Stimulated activated naive CD8-positive, alpha-beta T cell treated with anti-CD3 and anti-CD28 coated beads, Interleukin-15, amount 100 ng/mL, for 72 hours (primary cell): Measurements from ENCODE around the gene NRXN3.

Experiments
- ATAC-seq: fragments of 150-1000 bp; cut with Tn5 transposase; 2 replicates; pipeline ENCODE4 v1.10.0; 2021; ENCODE audit warnings: mild to moderate bottlenecking, moderate library complexity
- DNase-seq, 2 donors: peaks; one replicate each; pipeline ENCODE4 v3.0.0; 2021 to 2022
- H3K27ac Mint-ChIP-seq, 2 donors: one replicate each; pipeline ENCODE4 v1.8.0; 2022; ENCODE audit warnings: mild to moderate bottlenecking in 2 of 2, mixed read lengths in 2 of 2, moderate library complexity in 2 of 2
- H3K27me3 Mint-ChIP-seq: one replicate; pipeline ENCODE4 v1.8.0; 2022; ENCODE audit warnings: mixed read lengths
- H3K4me1 Mint-ChIP-seq: one replicate; pipeline ENCODE4 v1.8.0; 2022; ENCODE audit warnings: mild to moderate bottlenecking, mixed read lengths
- H3K4me3 Mint-ChIP-seq, 2 donors: one replicate each; pipeline ENCODE4 v1.8.0; 2022; ENCODE audit warnings: mild to moderate bottlenecking in 2 of 2, mixed read lengths in 2 of 2, moderate library complexity in 1 of 2
- H3K9me3 Mint-ChIP-seq, 2 donors: one replicate each; pipeline ENCODE4 v1.8.0; 2022; ENCODE audit warnings: mixed read lengths in 2 of 2

Gene NRXN3

GRCh38 chr14:79502751-79503148 is 1332.6 kb downstream of the NRXN3 start:
- Mint-ChIP-seq H3K4me3 (no peak overlapping the region), H3K27ac (no peak overlapping the region), H3K4me1 (no peaks in the 10 kb centered on the region), H3K9me3 (peaks cover 0 to 13% of the 10 kb centered on the region in 2 donors), H3K27me3 (no peaks in the 10 kb centered on the region)
- ATAC-seq = no peak
- DNase-seq = no peak

GRCh38 chr14:79510659-79511058 is 1340.5 kb downstream of the NRXN3 start:
- Mint-ChIP-seq H3K27ac (no peak overlapping the region), H3K27me3 (no peaks in the 10 kb centered on the region), H3K4me1 (no peaks in the 10 kb centered on the region), H3K4me3 (no peak overlapping the region), H3K9me3 (peaks cover 0 to 7% of the 10 kb centered on the region in 2 donors)
- no peak for DNase-seq
- no peak for ATAC-seq

DNA sequence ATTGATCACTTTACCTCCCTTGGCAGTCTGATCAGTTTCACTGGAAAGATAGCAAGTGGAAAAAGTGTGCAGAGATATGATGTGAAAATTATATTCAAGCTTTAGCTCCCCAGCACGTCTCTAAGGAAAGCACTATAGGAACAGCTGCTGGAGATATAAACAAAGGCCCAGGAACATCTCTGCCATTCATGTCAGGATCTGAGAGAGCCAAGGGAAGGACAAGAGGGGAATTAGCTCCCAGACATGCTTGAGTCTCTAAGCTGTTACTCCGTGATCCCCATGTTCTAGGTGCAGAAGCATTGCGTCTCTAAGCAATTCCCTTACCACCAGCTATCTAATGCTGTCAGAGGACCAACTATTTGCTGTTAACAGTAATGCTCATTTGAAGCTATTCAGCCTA is 1341.0 kb downstream of the NRXN3 start:
- no peak for ATAC-seq
- Mint-ChIP-seq H3K4me1 (no peaks in the 10 kb centered on the region), H3K9me3 (peaks cover 0 to 7% of the 10 kb centered on the region in 2 donors), H3K4me3 (no peak overlapping the region), H3K27ac (no peak overlapping the region), H3K27me3 (no peaks in the 10 kb centered on the region)
- no peak for DNase-seq

DNA sequence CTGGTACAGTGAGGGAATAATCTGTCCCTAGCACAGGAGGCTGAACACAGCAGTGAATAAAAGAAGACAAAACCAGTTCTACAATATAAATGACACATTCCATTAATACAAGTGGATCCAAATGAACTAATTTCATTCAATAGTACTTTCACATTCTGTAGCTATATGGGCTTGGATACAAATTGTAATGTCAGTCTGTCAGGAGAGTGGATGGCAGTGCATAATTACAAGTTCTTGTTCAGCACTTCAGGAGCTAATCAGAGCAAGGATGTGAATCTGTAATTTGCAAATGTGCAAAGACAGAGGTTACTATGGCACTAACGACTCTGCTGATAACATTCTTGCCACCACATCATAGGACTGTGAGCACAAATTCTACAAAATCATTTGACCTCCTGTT is 1343.3 kb downstream of the NRXN3 start:
- peaks cover 0 to 7% of the 10 kb centered on the region in 2 donors for H3K9me3 Mint-ChIP-seq
- no peak overlapping the region for H3K4me3 Mint-ChIP-seq
- ATAC-seq (no peak), DNase-seq (no peak)
- no peaks in the 10 kb centered on the region for H3K27me3 Mint-ChIP-seq
- no peaks in the 10 kb centered on the region for H3K4me1 Mint-ChIP-seq
- H3K27ac Mint-ChIP-seq = no peak overlapping the region

- Mint-ChIP-seq H3K27ac (no peak overlapping the region), H3K27me3 (no peaks in the 10 kb centered on the region), H3K4me3 (no peak overlapping the region), H3K9me3 (peaks cover 0 to 7% of the 10 kb centered on the region in 2 donors), H3K4me1 (no peaks in the 10 kb centered on the region)
- no peak for ATAC-seq
- no peak for DNase-seq
Measured at GRCh38 chr14:79514700-79515099, 1344.5 kb downstream of the NRXN3 start.

GRCh38 chr14:79515158-79515557 is 1345.0 kb downstream of the NRXN3 start:
- no peak overlapping the region for H3K4me3 Mint-ChIP-seq

DNA sequence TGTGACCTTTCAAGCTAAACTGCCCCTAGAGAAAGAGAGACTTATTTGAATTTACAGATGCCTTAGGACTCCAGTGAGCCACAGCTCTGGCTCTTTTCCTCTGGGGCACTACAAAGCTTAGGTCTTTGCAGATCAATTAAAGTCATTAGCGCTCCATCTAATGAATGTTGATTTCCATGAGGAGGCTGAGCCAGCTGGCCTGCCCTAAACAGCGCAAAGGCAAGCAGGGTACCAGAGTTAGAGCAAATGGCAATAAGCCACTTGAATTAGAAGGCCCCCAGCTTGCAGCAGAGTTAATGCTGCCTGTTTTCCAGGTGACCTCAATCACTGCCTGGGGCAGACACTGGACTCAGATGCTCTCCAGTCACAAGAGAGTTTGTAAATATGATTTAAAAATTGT is 1345.8 kb downstream of the NRXN3 start:
- Mint-ChIP-seq H3K4me3 (no peak overlapping the region), H3K4me1 (no peaks in the 10 kb centered on the region), H3K27ac (no peak overlapping the region), H3K27me3 (no peaks in the 10 kb centered on the region), H3K9me3 (peaks cover 0 to 1% of the 10 kb centered on the region in 2 donors)
- no peak for DNase-seq
- no peak for ATAC-seq

More at GRCh38 chr14:79515158-79515557, 1345.0 kb downstream of the NRXN3 start:
- peaks cover 0 to 2% of the 10 kb centered on the region in 2 donors for H3K9me3 Mint-ChIP-seq
- no peaks in the 10 kb centered on the region for H3K27me3 Mint-ChIP-seq
- DNase-seq (no peak), ATAC-seq (no peak)
- H3K27ac Mint-ChIP-seq = no peak overlapping the region
- no peaks in the 10 kb centered on the region for H3K4me1 Mint-ChIP-seq

DNA sequence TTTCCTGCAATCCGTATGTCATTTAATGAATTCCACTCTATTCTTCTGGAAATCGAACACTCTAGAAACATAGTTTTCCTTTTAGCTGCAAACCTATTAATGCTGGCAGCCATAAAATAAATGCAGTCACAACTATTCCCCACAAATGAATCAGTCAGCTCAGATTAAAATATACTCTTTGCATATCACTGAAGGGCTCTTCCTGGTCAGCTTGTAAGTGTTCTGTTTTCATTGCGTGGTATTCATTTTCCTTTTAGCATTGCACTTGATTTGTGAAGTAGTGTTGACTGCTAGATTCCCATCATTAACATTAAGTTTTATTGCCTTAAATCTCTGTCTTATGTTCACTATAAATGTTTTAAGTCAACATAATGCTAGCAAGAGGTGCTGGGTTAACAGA is 1355.2 kb downstream of the NRXN3 start:
- H3K4me1 Mint-ChIP-seq = no peaks in the 10 kb centered on the region

GRCh38 chr14:79528828-79529416 is 1358.7 kb downstream of the NRXN3 start:
- Mint-ChIP-seq H3K4me3 (no peak overlapping the region), H3K27me3 (no peaks in the 10 kb centered on the region), H3K27ac (no peak overlapping the region), H3K4me1 (no peaks in the 10 kb centered on the region), H3K9me3 (peaks cover 0 to 4% of the 10 kb centered on the region in 2 donors)
- DNase-seq (no peak), ATAC-seq (no peak)

More for the DNA sequence above, 1355.2 kb downstream of the NRXN3 start:
- H3K4me3 Mint-ChIP-seq = no peak overlapping the region
- H3K9me3 Mint-ChIP-seq = peaks cover 10 to 12% of the 10 kb centered on the region in 2 donors
- no peak for ATAC-seq
- H3K27me3 Mint-ChIP-seq = no peaks in the 10 kb centered on the region
- H3K27ac Mint-ChIP-seq = no peak overlapping the region
- DNase-seq = no peak

GRCh38 chr14:79530555-79530954 is 1360.4 kb downstream of the NRXN3 start:
- no peaks in the 10 kb centered on the region for H3K27me3 Mint-ChIP-seq
- DNase-seq (no peak), ATAC-seq (no peak)
- no peak overlapping the region for H3K27ac Mint-ChIP-seq
- H3K4me3 Mint-ChIP-seq = no peak overlapping the region
- peaks cover 0 to 4% of the 10 kb centered on the region in 2 donors for H3K9me3 Mint-ChIP-seq
- H3K4me1 Mint-ChIP-seq = no peaks in the 10 kb centered on the region

GRCh38 chr14:79534703-79535353 is 1364.7 kb downstream of the NRXN3 start:
- Mint-ChIP-seq H3K27ac (no peak overlapping the region), H3K4me1 (no peaks in the 10 kb centered on the region), H3K4me3 (no peak overlapping the region), H3K9me3 (peaks cover 9 to 14% of the 10 kb centered on the region in 2 donors), H3K27me3 (no peaks in the 10 kb centered on the region)
- DNase-seq (no peak), ATAC-seq (no peak)

GRCh38 chr14:79540394-79540793 is 1370.2 kb downstream of the NRXN3 start:
- DNase-seq (no peak), ATAC-seq (no peak)
- Mint-ChIP-seq H3K27ac (no peak overlapping the region), H3K4me1 (no peaks in the 10 kb centered on the region), H3K4me3 (no peak overlapping the region), H3K9me3 (peaks cover 4 to 14% of the 10 kb centered on the region in 2 donors), H3K27me3 (no peaks in the 10 kb centered on the region)

DNA sequence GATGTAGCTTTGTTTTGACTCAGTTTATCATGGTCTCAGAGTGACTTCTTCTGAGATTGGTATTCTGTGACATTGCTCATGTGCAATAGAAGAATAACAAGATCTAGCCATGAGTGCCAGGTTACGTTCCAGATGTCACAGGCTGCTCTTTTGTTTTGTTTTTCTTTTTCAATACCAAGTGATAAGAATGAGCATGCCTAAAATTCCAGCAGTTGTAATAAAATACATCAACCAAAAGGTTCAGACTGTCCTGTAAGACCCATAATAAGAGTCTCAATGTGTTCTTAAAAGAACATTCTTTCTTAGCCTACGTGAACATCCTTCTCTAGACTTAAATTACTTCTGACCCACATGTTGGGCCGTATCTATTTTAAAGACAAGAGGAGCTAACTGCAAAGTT is 1371.9 kb downstream of the NRXN3 start:
- peaks cover 0 to under 1% of the 10 kb centered on the region in 2 donors for H3K9me3 Mint-ChIP-seq
- no peaks in the 10 kb centered on the region for H3K4me1 Mint-ChIP-seq
- H3K4me3 Mint-ChIP-seq = no peak overlapping the region
- H3K27ac Mint-ChIP-seq = no peak overlapping the region
- ATAC-seq (no peak), DNase-seq (no peak)
- H3K27me3 Mint-ChIP-seq = no peaks in the 10 kb centered on the region

GRCh38 chr14:79543348-79543747 is 1373.2 kb downstream of the NRXN3 start:
- H3K9me3 Mint-ChIP-seq = peaks cover 7 to 8% of the 10 kb centered on the region in 2 donors
- DNase-seq = no peak
- no peak for ATAC-seq
- no peak overlapping the region for H3K4me3 Mint-ChIP-seq
- no peak overlapping the region for H3K27ac Mint-ChIP-seq
- no peaks in the 10 kb centered on the region for H3K4me1 Mint-ChIP-seq
- H3K27me3 Mint-ChIP-seq = no peaks in the 10 kb centered on the region

- Mint-ChIP-seq H3K27ac (no peak overlapping the region), H3K27me3 (no peaks in the 10 kb centered on the region), H3K4me3 (no peak overlapping the region), H3K9me3 (peaks cover 7 to 8% of the 10 kb centered on the region in 2 donors), H3K4me1 (no peaks in the 10 kb centered on the region)
- DNase-seq = no peak
- no peak for ATAC-seq
Measured at GRCh38 chr14:79543967-79544697, 1374.0 kb downstream of the NRXN3 start.

- H3K27ac Mint-ChIP-seq = no peak overlapping the region
- ATAC-seq = no peak
- H3K27me3 Mint-ChIP-seq = no peaks in the 10 kb centered on the region
- peaks cover 7 to 8% of the 10 kb centered on the region in 2 donors for H3K9me3 Mint-ChIP-seq
- H3K4me3 Mint-ChIP-seq = no peak overlapping the region
- H3K4me1 Mint-ChIP-seq = no peaks in the 10 kb centered on the region
- no peak for DNase-seq
Measured at GRCh38 chr14:79544698-79545070, 1374.5 kb downstream of the NRXN3 start.
